IPS DF 4.7 (cell line): ENCODE measurements around the gene COX10.
"Not testable (repeated sequence)": the region's sequence is repeated elsewhere in the genome, so short reads cannot be mapped to it uniquely, and the experiment has no call there.

Experiments used
- DNase-seq: peaks from one replicate; pipeline ENCODE4 v3.0.0-alpha.2; 2013; ENCODE audit warnings: low spot score; ENCODE audit errors: extremely low read depth

COX10 gene

DNA sequence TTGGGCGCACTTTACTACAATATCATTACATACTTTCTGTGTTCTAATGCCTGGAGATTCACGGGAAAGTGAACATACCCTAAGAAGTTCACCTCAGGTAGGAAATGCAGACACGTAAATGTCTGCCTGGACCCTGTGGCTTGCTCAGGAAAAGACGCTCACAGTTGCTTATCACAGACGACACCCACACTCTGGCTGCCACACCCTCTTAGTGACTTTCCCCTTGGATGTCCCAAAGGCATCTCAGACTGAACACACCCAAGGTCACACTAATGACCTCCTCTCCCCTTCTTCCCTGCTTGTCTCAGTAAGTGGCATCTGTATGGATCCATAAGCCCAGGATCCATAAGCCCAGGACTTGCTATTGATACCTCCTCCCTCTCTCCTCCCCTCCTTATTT, 134.8 kb downstream of the COX10 start:
- DNase-seq, result no peak

DNA sequence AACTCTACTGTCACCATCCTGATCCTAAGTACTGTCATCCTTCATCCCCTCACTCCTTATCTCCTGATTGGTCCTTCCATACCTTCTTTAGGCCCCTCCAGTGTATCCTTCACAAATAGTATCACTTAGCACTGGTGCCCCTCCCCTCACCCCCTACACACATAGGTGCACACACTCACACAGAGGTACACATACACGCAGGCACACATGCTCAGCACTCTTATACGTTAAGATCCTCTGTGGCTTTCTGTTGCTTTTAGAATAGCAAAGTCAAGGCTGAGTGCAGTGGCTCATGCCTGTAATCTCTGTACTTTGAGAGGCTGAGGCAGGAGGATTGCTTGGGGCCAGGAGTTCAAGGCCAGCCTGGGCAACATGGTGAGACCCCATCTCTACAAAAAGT, 135.2 kb downstream of the COX10 start:
- DNase-seq, result no peak

DNA sequence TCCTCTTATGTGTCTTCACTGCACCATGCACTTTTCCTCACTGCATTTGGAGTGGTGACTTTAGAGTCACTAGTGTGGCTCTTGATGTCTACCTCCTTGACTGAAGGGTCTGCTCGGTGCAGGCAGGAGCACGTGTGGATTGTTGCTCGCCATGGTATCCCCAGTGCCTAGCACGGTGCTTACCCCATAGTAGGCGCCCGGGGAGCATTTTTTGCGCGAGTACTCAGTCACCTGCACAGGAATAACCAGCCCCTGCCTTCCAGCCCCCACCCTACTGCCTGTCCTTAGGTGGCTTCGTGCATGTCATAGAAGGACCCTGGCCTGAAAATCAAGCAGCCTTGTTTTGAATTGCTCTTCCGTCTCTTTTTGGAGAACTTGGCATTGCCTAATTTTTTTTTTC, 136.1 kb downstream of the COX10 start:
- DNase-seq, result no peak

DNA sequence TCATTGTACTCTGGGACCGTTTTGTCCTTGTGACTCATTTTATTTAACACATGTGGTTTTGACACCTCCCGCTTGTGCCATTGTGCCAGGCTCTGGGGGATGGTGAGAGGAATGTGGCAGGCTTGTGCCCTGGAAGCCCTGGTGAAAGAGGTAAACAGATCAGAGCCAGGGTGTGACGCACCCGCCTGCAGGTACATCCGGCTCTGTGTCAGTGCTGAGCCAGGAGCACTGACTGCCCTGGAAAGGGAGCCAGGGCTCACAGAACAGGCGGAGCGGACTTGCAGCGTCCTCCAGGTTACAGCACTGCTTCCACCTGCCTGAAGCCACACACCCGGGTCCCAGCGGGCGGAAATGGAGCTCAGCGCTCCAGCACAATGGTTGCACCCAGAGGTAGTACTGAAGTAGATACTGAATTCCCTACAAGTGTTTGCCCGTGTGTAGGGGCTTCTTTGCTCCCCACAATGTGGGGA, 136.7 kb downstream of the COX10 start:
- DNase-seq, result no peak

DNA sequence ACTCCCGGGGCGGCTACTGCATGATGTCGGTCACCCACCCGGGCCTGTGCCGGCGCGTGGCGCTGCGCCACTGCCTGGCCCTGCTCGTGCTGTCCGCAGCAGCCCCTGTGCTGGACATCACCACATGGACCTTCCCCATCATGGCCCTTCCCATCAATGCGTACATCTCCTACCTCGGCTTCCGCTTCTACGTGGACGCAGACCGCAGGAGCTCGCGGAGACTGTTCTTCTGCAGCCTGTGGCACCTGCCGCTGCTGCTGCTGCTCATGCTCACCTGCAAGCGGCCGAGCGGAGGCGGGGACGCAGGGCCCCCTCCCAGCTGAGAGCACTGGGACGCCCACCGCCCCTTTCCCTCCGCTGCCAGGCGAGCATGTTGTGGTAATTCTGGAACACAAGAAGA, 137.6 kb downstream of the COX10 start:
- DNase-seq, result no peak

DNA sequence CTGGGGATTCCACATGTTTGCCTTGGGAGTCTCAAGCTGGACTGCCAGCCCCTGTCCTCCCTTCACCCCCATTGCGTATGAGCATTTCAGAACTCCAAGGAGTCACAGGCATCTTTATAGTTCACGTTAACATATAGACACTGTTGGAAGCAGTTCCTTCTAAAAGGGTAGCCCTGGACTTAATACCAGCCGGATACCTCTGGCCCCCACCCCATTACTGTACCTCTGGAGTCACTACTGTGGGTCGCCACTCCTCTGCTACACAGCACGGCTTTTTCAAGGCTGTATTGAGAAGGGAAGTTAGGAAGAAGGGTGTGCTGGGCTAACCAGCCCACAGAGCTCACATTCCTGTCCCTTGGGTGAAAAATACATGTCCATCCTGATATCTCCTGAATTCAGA, 138.5 kb downstream of the COX10 start:
- no peak for DNase-seq

DNA sequence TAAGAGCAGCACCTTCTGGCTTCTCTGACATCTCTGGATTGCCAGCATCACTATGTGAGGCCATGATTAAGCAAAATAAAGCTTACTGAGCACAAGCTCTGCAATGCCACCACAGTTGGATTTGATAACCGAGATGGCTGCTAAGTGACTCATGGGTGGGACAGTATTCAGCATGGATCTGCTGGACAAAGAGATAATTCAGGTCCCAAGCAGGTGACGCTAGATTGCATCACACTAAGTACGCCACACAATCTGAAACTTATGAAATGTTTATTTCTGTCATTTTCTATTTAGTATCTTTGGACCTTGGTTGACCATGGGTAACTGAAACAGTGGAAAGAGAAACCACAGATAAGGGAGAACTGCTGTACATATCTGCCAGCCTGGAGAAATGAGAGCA, 139.9 kb downstream of the COX10 start:
- no peak for DNase-seq

DNA sequence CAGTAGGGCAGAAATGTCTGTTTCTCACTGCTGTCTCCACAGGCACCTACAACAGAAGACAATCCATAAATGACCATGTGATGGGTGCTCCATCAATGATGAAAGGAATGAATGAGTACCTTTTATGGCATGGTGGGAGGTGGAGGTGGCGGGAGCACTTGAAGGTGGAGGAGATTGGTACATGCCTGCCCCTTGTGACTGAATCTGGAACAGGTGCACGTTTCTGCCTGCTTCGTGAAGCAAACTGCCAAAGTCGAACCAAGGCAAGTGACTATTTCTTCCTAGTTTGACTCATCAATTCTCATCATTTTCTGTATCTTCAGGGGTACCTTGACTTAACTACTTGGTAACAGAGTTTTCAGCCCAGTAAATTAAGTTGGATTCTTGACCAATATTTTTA, 141.9 kb downstream of the COX10 start:
- no peak for DNase-seq

DNA sequence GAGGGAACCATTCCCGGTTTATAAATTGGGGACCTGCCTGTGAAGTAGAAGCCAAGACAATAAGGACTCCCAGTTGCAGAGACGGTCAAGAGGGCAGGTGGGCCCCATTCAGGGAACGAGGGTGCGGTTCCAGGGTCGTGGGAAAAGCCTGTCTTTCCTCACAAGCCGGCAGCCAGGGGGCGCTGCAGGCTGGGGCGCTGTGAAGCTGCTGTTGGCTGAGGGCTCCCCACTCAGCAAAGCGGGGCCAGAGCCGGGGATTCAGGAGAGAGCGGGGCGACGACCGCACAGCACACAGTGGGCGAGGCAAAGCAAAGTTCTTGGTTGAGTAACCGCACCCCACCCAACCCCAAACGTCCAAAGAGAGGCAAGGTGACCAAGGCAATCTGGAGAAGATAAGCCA, 142.5 kb downstream of the COX10 start:
- no peak for DNase-seq

DNA sequence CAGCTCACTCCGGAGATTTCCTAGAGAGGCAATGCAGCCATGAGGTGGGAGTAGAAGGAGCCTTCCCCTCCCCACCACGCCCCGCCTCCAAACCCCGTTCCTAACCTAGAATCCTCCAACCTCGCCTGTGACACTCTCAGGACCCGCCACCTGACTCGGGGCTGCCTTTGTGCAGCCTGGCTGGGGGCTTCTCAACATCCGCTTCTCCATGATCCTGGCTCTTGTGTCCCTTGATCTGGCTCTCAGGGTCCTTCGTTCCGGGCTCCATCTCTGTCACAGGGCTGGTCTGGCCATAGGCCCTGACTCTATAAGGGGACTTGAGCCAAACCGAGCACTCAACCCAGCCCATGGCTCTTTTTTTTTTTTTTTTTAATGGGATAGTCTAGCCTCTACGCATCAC, 143.1 kb downstream of the COX10 start:
- DNase-seq, result no peak

DNA sequence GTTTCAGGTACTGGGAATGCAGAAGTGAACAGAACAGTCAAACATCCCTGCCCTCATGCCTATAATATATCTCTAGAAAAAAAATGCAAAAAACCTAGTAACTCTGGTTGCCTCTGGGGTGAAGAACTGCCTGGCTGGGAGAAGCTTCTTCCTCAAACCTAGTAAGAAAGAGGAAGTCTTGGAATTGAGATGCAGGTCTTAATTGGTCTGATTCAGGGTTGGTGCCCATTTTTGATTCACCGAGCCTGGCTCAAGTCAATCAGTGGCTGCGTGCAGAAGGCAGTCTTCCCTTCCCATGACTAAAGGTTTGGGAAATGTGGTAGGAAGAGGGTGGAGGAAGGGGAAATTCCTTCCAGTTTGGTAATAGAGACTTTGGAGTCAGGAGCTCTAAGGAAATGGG, 145.0 kb downstream of the COX10 start:
- DNase-seq, result no peak

DNA sequence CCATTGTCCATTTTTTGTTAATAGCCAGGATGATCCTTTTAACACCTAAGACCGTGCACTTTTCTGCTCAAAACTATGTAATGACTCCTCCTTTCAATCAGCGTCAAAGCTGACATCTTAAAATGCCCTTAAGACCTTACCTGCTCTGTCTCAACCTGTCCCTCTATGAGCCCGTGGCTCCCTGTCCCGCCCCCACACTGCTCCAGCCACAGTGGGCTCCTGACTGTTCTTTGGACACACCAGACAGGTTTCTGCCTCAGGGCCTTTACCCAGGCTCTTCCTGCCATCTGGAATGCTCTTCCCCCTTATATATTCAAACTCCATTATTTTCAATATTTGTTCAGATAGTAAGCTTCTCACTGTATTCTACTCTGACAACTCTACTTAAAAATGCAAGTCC, 153.3 kb downstream of the COX10 start:
- DNase-seq, result no peak

DNA sequence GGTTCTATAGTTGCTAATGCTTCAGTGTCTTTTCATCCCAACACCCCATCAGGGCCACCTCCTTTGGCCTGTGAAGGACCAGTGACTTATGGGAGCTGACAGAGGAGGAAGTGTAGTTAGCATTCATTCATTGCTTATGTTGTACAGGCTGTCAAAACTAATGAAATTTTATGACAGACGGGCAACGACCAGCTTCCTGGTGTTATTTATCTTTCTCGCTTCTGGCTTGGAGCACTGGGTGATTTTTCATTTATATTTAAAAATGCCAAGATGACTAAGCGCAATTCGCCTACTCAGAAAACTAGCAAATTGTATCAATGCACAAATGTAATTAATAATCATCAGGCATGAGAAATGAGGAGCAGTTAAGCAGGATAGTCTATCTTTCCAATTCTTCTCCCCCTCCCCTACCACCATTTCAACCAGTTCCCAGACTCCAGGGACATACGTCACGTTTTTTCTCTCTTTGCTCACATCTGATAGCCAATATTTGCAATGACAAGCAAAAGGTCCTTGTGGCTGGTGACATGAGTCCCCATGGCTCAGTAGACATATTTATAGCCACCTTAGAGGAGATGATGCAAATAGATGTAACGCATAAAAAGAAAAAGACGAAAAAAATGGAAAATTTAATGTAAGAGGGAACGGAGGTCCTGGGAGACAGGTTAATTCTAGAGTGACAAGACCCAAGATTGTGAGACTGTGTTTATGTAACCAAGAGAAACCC, 156.1 kb downstream of the COX10 start:
- DNase-seq, result no peak

DNA sequence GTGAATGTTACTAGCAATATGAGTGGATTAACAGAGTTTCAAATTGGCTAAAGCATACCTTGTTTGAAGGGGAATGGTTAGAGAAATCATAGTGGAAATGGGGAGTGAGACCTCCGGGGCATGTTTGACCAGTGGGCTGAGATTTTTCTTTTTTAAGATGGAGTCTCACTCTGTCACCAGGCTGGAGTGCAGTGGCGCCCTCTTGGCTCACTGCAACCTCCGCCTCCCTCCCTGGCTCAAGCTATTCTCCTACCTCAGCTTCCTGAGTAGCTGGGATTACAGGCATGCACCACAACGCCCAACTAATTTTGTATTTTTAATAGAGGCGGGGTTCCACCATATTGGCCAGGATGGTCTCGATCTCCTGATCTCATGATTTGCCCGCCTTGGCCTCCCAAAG, 157.7 kb downstream of the COX10 start:
- DNase-seq, result no peak

DNA sequence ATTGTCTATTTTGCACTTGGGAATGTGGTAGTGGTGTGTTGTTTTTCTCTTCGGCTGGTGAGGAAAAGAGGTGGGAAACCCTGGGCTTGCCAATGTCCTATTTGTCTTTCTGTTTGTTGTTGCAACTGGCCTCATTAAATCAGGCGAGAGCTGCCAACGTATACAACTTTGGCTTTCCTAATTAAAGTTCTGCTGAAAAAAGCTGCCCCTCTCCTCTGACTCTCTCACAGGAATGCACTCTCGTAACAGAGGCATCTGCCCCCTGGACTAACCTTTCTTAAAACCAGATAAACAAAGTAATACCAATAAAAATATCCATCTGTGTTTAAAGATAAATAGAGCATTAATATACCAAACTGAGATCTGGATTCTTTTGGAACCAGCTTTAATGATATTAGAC, 159.6 kb downstream of the COX10 start:
- no peak for DNase-seq

DNA sequence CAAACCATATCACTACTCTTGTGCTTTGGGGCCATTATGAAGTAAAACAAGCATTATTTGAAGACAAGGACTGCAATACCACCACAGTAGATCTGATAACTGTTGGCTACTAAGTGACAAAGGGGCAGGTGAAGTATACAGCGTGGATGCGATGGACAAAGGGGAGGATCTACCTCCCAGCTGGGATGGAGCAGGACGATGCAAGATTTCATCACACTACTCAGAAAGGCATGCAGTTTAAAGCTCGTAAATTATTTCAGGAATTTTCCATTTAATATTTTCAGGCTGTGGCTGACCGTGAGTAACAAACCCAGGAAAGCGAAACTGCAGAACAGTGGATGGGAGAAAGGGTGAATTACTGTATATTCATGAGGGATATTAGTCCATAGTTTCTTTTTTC, 161.9 kb downstream of the COX10 start:
- not testable (repeated sequence) for DNase-seq

DNA sequence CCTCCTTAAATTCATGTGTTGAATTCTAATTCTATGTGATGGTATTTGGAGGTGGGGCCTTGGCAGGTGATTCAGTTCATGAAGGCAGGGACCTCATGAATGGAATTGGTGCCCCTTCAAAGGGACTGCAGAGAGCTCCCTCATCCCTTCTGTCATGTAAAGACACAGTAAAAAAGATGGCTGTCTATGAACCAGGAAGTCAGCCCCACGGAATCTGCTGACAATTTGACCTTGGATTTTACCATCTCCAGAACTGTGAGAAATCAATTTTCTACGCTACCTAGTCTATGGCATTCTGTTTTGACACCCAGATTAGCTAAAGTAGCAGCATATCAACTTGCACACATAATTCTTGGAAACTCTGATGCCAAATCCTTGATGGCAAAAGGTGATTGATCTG, 165.7 kb downstream of the COX10 start:
- not testable (repeated sequence) for DNase-seq

DNA sequence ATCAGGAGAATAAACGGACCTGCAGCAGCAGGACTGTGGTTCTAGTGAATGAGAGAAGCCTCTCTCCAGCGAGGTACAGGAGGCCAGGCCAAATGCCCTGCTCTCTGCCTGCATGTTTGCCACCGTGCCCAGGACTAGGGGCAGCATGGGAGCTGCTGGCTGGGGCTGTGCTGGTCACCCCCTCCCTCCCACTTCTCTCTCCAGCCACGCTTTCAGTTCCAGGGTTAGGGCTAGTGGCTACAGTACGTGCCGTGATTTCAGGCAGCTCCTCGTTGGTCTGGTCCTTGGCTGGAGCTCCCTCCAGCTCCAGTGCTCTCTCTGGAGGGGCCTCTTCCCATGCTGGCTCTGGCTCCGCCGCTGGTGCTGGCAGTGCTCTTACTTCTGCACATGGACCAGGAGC, 166.7 kb downstream of the COX10 start:
- not testable (repeated sequence) for DNase-seq

DNA sequence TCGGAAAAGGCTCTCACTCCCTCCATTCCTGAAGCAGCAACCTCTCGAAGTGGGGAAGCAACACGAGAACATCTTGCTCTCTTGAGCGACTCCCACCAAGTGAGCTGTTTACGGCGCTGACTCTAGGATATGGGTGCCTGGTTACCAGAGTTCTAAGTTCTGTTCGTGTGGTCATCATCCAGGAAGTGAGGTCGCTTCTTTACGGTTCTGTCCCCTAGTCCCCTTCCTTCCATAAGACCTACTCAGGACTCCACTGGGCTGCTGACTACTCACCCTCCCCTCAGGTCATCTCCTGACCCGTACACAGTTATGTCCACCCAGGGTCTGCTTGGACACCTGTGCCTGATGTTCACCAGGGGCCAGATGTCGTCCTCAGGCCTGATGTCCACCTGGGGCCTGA, 167.5 kb downstream of the COX10 start, which contains the start of gene CDRT15:
CDRT15 (minus strand) TSS at position 101 of the 400 bp plus-strand sequence; CDS start at position 72, 29 bp downstream.
- not testable (repeated sequence) for DNase-seq

DNA sequence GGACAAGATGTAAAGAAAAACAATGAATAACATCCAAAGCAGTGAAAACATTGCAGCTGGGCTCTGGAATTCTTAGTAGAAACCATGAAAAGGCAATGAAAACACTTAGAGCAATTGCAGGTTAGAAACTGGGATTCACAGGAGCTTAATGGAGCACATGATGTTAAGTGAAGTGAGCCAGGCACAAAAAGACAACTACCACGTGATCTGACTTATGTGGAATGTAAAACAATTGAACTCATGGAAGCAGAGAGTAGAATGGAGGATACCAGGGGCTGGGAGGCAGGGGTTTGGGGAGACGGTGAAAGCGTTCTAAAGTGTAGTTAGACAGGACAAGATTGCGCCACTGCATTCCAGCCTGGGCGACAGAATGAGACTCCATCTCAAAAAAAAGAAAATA, 170.0 kb downstream of the COX10 start:
- DNase-seq, result not testable (repeated sequence)

DNA sequence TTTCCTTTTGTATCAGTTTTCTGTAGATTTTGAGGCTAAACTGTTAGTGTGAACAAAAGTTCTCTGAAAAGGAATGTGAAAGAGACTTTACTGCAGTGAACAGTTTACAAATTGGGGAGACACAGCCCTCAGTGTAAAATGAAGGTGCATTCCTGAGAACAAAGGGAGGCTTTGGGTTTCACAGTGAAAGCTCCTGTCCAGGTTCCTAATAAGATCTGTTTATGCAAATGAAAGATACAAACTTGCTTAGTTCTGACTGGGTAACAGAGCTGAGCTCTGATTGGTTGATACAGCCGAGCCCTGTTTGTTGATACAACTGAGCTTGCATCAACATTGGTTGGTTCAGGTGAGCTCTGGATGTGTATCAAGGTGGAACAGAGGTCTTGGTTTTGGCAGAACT, 175.7 kb downstream of the COX10 start:
- peak; percentile 16 for DNase-seq

DNA sequence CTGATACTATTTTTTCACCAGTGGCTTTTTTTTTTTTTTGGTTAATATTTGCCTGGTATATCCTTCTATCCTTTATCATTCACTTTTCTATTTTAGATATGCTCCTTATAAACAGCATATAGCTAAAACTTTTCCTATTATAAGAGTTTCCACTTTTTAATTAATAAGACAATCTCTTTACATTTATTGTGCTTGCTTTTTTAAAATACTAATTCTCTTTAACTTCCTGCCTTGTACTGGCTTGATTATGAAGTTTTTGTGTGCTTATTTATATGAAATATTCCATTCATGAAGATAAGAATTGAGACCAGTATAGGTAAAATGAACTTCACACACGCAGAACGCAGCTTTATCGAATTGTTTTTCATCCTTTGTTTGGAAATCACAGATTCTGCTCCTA, 176.3 kb downstream of the COX10 start:
- DNase-seq, result no peak
